Activated CD8-positive, alpha-beta T cell treated with anti-CD3 and anti-CD28 coated beads, Interleukin-2, amount 10 ng/mL, durations not matched to agents 7 days and 5 days (primary cell): ENCODE data around the gene ZNF714. TPM values are rescaled to one million over a fixed set of nuclear protein-coding genes. Genes with fewer than 3 reads are reported as not detected.
"Not testable (repeated sequence)": the region's sequence is repeated elsewhere in the genome, so short reads cannot be mapped to it uniquely, and the experiment has no call there.

ENCODE experiments used
- ATAC-seq: fragments of 150-1000 bp; cut with Tn5 transposase; one replicate; pipeline ENCODE4 v1.10.0; 2021; ENCODE audit warnings: moderate library complexity
- CTCF ChIA-PET: fragments of 350-600 bp; sonication (Branson Sonifier 250); formaldehyde crosslinking; loops from one replicate; lab custom pipeline; 2021; ENCODE audit warnings: antibody characterized with exemption; lab: Charles Lee
- POLR2A ChIA-PET: fragments of 350-600 bp; sonication (Branson Sonifier 250); formaldehyde crosslinking; loops from one replicate; lab custom pipeline; 2021; ENCODE audit warnings: antibody characterized with exemption; lab: Charles Lee
- DNase-seq: peaks from one replicate; pipeline ENCODE4 v3.0.0-alpha.2; 2020
- H3K27ac Mint-ChIP-seq: one replicate; pipeline ENCODE4 v1.8.0; 2021; ENCODE audit warnings: mild to moderate bottlenecking, mixed read lengths
- H3K27me3 Mint-ChIP-seq: one replicate; pipeline ENCODE4 v1.8.0; 2021; ENCODE audit warnings: low read depth, mixed read lengths
- H3K36me3 Mint-ChIP-seq: one replicate; pipeline ENCODE4 v1.8.0; 2021; ENCODE audit warnings: low read depth, mixed read lengths
- H3K4me1 Mint-ChIP-seq: one replicate; pipeline ENCODE4 v1.8.0; 2021; ENCODE audit warnings: low read depth, mixed read lengths
- H3K4me3 Mint-ChIP-seq: one replicate; pipeline ENCODE4 v1.8.0; 2021; ENCODE audit warnings: mild to moderate bottlenecking, mixed read lengths
- H3K9me3 Mint-ChIP-seq: one replicate; pipeline ENCODE4 v1.8.0; 2022; ENCODE audit warnings: mixed read lengths; ENCODE audit not compliant: insufficient read depth
- total RNA-seq, 2 experiments: library from RNA; stranded (reverse); gene quantifications; one replicate each; pipeline ENCODE4 v1.2.3, GENCODE V29; 2021

The ZNF714 gene
- total RNA-seq, 2 experiments from 2014 or later = 18.5 to 20.0 TPM

- no peak for ATAC-seq
- ChIA-PET CTCF (no interaction called here), POLR2A (no interaction called here)
- DNase-seq = no peak
- H3K27me3 Mint-ChIP-seq = no peaks in the 10 kb centered on the region
- H3K27ac Mint-ChIP-seq = no peak overlapping the region
- H3K36me3 Mint-ChIP-seq = peaks cover 5% of the 10 kb centered on the region
- no peak overlapping the region for H3K4me3 Mint-ChIP-seq
- H3K9me3 Mint-ChIP-seq = peaks cover 13% of the 10 kb centered on the region
- H3K4me1 Mint-ChIP-seq = peaks cover 12% of the 10 kb centered on the region
These were observed 52.9 kb downstream of the ZNF714 start for GRCh38 chr19:21134934-21135366.

DNA sequence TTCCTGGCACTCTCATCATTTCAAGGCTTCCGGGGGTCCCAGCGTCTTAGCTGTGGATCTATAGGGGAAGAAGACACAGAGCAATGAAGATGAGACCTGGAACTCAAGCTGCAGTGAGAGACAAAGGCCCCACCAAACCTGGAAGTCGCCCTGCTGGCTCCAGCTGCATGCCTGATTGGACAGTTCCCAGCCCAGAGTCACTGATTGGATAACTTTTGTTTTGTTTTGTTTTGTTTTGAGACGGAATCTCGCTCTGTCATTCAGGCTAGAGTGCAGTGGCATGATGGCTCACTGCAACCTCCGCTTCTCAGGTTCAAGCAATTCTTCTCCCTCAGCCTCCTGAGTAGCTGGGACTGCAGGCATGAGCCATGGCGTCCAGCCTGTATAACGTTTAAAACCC is 53.4 kb downstream of the ZNF714 start:
- no peak overlapping the region for H3K4me3 Mint-ChIP-seq
- no peaks in the 10 kb centered on the region for H3K27me3 Mint-ChIP-seq
- H3K27ac Mint-ChIP-seq = no peak overlapping the region
- H3K9me3 Mint-ChIP-seq = peaks cover 12% of the 10 kb centered on the region
- ChIA-PET CTCF (no interaction called here), POLR2A (no interaction called here)
- H3K4me1 Mint-ChIP-seq = peaks cover 12% of the 10 kb centered on the region
- ATAC-seq = no peak
- peaks cover 5% of the 10 kb centered on the region for H3K36me3 Mint-ChIP-seq
- no peak for DNase-seq

- H3K27ac Mint-ChIP-seq = no peak overlapping the region
- CTCF ChIA-PET = no interaction called here
- no peak overlapping the region for H3K4me3 Mint-ChIP-seq
- DNase-seq (no peak), ATAC-seq (no peak)
- H3K9me3 Mint-ChIP-seq = peaks cover 11% of the 10 kb centered on the region
- H3K36me3 Mint-ChIP-seq = peaks cover 17% of the 10 kb centered on the region
- POLR2A ChIA-PET = no interaction called here
- H3K4me1 Mint-ChIP-seq = peaks cover 22% of the 10 kb centered on the region
- H3K27me3 Mint-ChIP-seq = no peaks in the 10 kb centered on the region
These were observed 56.1 kb downstream of the ZNF714 start for GRCh38 chr19:21138130-21138529.

DNA sequence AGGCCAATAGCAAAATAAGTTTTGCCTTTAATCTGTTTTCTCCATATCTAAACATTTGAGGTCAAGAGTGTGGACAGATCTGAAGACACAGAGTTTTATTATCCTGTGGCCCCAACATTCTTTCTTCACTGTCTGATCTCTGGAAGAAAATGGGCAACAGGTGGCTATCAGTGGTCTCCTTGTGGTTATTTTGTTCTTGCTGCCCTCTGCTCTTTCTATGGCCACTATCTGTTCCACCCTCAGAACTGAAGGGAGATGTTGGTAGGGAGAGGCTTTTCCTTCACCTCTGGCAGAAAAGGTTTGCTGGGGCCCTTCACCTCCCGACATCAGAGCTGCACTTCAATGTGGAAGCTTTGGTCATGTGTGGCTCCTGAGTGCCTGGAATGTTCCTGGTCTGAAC is 59.0 kb downstream of the ZNF714 start:
- CTCF ChIA-PET = interaction anchor here (1.1 to 1.5 kb wide), 4 partner anchors 8 to 62 kb away, joined by 3 read pairs; no protein-coding TSS in a partner anchor
- H3K36me3 Mint-ChIP-seq = peaks cover 42% of the 10 kb centered on the region
- peaks cover 24% of the 10 kb centered on the region for H3K4me1 Mint-ChIP-seq

DNA sequence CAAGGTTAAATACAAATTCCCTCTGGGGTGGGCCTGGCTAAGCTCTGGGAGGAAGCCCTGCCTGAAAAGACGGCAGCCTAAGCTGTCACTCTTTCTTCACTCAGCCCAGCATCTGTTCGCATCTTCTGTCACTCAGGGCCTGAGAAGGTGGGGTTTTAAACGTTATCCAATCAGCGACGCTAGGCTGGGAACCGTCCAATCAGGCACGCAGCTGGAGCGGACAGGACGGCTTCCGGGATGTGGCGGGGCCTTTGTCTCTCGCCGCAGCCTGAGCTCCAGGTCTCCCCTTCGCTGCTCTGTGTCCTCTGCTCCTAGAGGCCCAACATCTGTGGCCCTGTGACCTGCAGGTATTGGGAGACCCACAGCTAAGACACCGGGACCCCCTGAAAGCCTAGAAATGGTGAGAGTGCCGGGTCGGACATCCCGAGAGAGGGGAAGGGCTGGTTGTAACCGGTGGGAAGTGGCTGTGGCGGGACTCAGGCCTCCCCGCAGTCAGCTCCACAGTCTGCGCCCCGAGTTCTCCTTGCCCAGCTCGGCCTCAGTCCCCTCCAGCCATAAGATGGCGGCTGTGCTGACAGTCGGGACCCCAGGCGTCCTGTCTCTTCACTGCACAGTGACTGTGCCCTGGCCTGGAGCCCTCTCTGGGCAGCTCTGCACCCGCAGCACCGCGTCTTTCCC is 59.9 kb downstream of the ZNF714 start, which contains the start of gene ZNF431:
Gene ZNF431, plus strand, starts transcription at position 254 of the 678 bp plus-strand sequence. Its CDS starts 144 bp downstream, at position 398.
- POLR2A ChIA-PET = interaction anchor here (0.6 to 2.7 kb wide), 21 partner anchors 23 to 911 kb away, joined by 3 to 17 read pairs (median 4); partner anchors contain the start of genes ZNF100, ZNF257, ZNF429 and ZNF430

More for the DNA sequence above, 59.0 kb downstream of the ZNF714 start:
- not testable (repeated sequence) for H3K27me3 Mint-ChIP-seq, H3K9me3 Mint-ChIP-seq, ATAC-seq, DNase-seq, H3K4me3 Mint-ChIP-seq
- peak overlapping the region; percentile 57 for H3K27ac Mint-ChIP-seq
- POLR2A ChIA-PET = interaction anchor here (0.6 to 2.7 kb wide), 7 partner anchors 120 to 912 kb away, joined by 3 to 17 read pairs (median 7); partner anchors contain the start of genes ZNF257, ZNF430, ZNF66 and ZNF708

GRCh38 chr19:21143428-21143827 is 61.4 kb downstream of the ZNF714 start:
- H3K27me3 Mint-ChIP-seq = no peaks in the 10 kb centered on the region
- POLR2A ChIA-PET = interaction anchor here (0.7 to 2.7 kb wide), 4 partner anchors 123 to 578 kb away, joined by 4 to 17 read pairs (median 4); partner anchors contain the start of genes ZNF430, ZNF737 and ZNF85
- H3K4me3 Mint-ChIP-seq = peak overlapping the region; percentile 60
- CTCF ChIA-PET = no interaction called here
- peak overlapping the region; percentile 61 for H3K27ac Mint-ChIP-seq
- ATAC-seq = no peak
- H3K4me1 Mint-ChIP-seq = peaks cover 24% of the 10 kb centered on the region
- no peak for DNase-seq
- peaks cover 11% of the 10 kb centered on the region for H3K9me3 Mint-ChIP-seq
- peaks cover 65% of the 10 kb centered on the region for H3K36me3 Mint-ChIP-seq

More for the DNA sequence above, 59.9 kb downstream of the ZNF714 start, which contains the start of gene ZNF431:
- Mint-ChIP-seq H3K27me3 (no peaks in the 10 kb centered on the region), H3K9me3 (peaks cover 6% of the 10 kb centered on the region), H3K4me3 (peak within 1 kb of the TSS; percentile 98), H3K27ac (peak within 1 kb of the TSS; percentile 97), H3K4me1 (peaks cover 24% of the 10 kb centered on the region), H3K36me3 (peaks cover 51% of the 10 kb centered on the region)
- ATAC-seq (peak; percentile 99), DNase-seq (peak; percentile 95)
- CTCF ChIA-PET = interaction anchor here (0.6 to 1.7 kb wide), 7 partner anchors 9 to 121 kb away, joined by 3 to 4 read pairs (median 3); partner anchors contain the start of gene ZNF430

GRCh38 chr19:21143854-21144253 is 61.9 kb downstream of the ZNF714 start:
- H3K27ac Mint-ChIP-seq = no peak overlapping the region
- ATAC-seq = no peak
- peaks cover 69% of the 10 kb centered on the region for H3K36me3 Mint-ChIP-seq
- H3K27me3 Mint-ChIP-seq = no peaks in the 10 kb centered on the region
- ChIA-PET CTCF (no interaction called here), POLR2A (interaction anchor here (2.7 kb wide), 1 partner anchor 123 kb away, joined by 17 read pairs; the partner anchor contains the start of gene ZNF430)
- H3K9me3 Mint-ChIP-seq = peaks cover 15% of the 10 kb centered on the region
- no peak overlapping the region for H3K4me3 Mint-ChIP-seq
- no peak for DNase-seq
- H3K4me1 Mint-ChIP-seq = peaks cover 24% of the 10 kb centered on the region

- DNase-seq (no peak), ATAC-seq (no peak)
- Mint-ChIP-seq H3K27me3 (no peaks in the 10 kb centered on the region), H3K36me3 (peaks cover 96% of the 10 kb centered on the region), H3K9me3 (peaks cover 29% of the 10 kb centered on the region), H3K4me1 (peaks cover 32% of the 10 kb centered on the region), H3K27ac (no peak overlapping the region), H3K4me3 (no peak overlapping the region)
- ChIA-PET POLR2A (no interaction called here), CTCF (no interaction called here)
These were observed 65.5 kb downstream of the ZNF714 start for GRCh38 chr19:21147540-21147939.

DNA sequence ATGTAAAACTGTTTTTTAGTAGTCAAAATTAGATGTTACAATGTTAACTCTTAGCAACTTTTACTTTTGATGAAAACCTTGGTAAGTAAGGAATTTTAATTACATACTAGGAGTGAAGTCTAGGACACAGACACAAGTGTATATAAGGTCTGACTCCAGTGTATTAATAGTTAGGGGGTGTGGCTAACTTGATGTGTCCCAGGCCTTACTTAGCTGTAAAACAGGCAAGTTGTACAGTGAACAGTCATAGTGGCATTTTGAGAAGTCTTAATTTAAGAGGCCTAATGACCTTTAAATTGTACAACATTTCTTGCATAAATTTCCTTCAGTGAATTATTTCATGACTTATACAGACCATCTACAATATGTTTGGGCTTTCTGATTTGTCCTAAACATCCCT is 66.7 kb downstream of the ZNF714 start:
- Mint-ChIP-seq H3K9me3 (peaks cover 29% of the 10 kb centered on the region), H3K36me3 (peaks cover 98% of the 10 kb centered on the region), H3K4me1 (peaks cover 21% of the 10 kb centered on the region), H3K27me3 (no peaks in the 10 kb centered on the region), H3K4me3 (no peak overlapping the region), H3K27ac (no peak overlapping the region)
- ChIA-PET POLR2A (interaction anchor here (0.5 kb wide), 1 partner anchor 982 kb away, joined by 3 read pairs; the partner anchor contains the start of gene ZNF486), CTCF (no interaction called here)
- ATAC-seq = no peak
- no peak for DNase-seq

DNA sequence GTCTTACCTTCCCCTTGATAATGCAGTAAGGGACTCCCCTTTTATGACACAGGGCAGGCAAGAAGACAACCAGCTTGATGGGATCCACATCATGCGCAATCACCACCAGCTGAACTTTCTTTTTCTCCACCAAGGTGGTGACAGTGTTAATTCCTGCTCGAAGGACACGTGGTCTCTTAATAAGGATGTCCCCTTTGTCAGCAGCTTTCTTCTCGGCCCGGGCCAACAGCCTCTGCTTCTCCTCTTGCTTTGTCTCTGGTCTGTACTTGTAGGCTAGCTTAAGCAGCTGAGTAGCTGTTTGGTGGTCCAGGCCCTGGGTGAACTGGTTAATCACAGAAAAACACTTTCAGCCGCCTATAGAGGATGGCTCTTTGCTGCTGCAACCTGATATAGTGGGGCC is 67.9 kb downstream of the ZNF714 start:
- Mint-ChIP-seq H3K4me1 (peaks cover 16% of the 10 kb centered on the region), H3K36me3 (peaks cover 93% of the 10 kb centered on the region)
- POLR2A ChIA-PET = interaction anchor here (0.6 kb wide), 1 partner anchor 133 kb away, joined by 3 read pairs; no protein-coding TSS in a partner anchor

DNA sequence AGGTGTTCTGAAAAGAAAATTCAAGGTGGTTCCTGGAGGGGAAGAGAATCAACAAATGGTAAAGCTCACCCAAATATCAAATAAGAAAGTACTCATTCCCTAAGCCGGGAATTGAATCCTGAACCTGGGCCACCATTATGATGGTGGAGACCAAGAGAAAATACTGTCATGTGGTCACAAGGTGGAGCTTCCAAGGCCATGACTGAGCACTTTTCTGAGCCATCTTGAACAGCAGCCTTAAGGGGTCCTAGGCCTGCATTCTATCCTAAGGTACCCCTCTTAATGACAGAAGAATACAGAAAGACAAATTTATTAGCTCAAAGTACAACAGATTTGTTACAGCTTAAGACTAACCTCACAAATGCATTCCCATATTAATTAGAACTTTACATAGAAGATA is 69.5 kb downstream of the ZNF714 start:
- POLR2A ChIA-PET = no interaction called here

More for the DNA sequence above, 67.9 kb downstream of the ZNF714 start:
- Mint-ChIP-seq H3K27ac (no peak overlapping the region), H3K4me3 (no peak overlapping the region), H3K9me3 (peaks cover 29% of the 10 kb centered on the region), H3K27me3 (no peaks in the 10 kb centered on the region)
- ATAC-seq (no peak), DNase-seq (no peak)
- CTCF ChIA-PET = no interaction called here

More for the DNA sequence above, 69.5 kb downstream of the ZNF714 start:
- peaks cover 91% of the 10 kb centered on the region for H3K36me3 Mint-ChIP-seq
- peaks cover 32% of the 10 kb centered on the region for H3K9me3 Mint-ChIP-seq
- no peak overlapping the region for H3K27ac Mint-ChIP-seq
- no peaks in the 10 kb centered on the region for H3K27me3 Mint-ChIP-seq
- peaks cover 18% of the 10 kb centered on the region for H3K4me1 Mint-ChIP-seq
- CTCF ChIA-PET = interaction anchor here (0.9 kb wide), 1 partner anchor 10 kb away, joined by 3 read pairs; the partner anchor contains the start of gene ZNF431
- no peak for ATAC-seq
- no peak overlapping the region for H3K4me3 Mint-ChIP-seq
- DNase-seq = no peak
